ENCODE measurements around the gene NUPR2.
"Not testable (repeated sequence)": the region's sequence is repeated elsewhere in the genome, so short reads cannot be mapped to it uniquely, and the experiment has no call there.

DNA sequence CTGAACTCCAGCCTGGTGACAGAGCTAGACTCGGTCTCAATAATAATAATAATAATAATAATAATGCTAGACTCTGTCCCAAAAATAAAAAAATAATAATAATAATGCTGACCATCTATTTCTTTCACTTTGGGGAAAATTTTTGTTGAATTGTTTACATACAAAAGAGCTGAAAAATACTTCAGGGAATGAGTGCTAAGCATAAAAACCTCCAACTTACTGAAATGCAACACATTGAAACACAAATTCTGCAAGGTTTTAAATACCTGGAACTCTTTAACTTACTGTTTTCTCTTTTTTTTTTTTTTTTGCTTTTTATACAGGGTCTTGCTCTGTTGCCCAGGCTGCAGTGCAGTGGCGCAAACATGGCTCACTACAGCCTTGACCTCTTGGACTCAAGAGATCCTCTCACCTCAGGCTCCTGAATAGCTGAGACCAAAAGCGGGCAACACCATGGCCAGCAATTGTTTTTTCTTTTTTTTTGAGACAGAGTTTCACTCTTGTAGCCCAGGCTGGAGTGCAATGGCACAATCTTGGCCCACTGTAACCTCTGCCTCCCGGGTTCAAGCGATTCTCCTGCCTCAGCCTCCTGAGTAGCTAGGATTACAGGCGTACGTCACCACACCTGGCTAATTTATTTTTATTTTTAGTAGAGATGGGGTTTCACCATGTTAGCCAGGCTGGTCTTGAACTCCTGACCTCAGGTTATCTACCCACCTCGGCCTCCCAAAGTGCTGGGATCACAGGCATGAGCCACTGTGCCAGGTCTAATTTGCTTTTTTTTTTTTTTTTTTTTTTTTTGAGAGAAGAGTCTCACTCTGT lies 17.8 kb downstream of the NUPR2 start:
- TF ChIP-seq, protein P1, sequence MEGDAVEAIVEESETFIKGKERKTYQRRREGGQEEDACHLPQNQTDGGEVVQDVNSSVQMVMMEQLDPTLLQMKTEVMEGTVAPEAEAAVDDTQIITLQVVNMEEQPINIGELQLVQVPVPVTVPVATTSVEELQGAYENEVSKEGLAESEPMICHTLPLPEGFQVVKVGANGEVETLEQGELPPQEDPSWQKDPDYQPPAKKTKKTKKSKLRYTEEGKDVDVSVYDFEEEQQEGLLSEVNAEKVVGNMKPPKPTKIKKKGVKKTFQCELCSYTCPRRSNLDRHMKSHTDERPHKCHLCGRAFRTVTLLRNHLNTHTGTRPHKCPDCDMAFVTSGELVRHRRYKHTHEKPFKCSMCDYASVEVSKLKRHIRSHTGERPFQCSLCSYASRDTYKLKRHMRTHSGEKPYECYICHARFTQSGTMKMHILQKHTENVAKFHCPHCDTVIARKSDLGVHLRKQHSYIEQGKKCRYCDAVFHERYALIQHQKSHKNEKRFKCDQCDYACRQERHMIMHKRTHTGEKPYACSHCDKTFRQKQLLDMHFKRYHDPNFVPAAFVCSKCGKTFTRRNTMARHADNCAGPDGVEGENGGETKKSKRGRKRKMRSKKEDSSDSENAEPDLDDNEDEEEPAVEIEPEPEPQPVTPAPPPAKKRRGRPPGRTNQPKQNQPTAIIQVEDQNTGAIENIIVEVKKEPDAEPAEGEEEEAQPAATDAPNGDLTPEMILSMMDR (IDR thresholded peaks at IDR 0.05; ENCODE audit: low read depth, low read length) = not testable (repeated sequence)
- TF ChIP-seq EZH2phosphoT487 (IDR thresholded peaks at IDR 0.05; ENCODE audit: low read depth) = not testable (repeated sequence)

All from OCI-LY3 (cell line).